Lower lobe of right lung (tissue), 2 donors: Measurements from ENCODE around the gene HYAL3. TPM values are rescaled to one million over a fixed set of nuclear protein-coding genes. Genes with fewer than 3 reads are reported as not detected.

Source experiments
- ATAC-seq, 2 donors: fragments of 200-7000 bp; cut with Tn5 transposase; one replicate each; pipeline ENCODE4 v1.9.1; 2020 to 2022; ENCODE audit warnings: mild to moderate bottlenecking in 2 of 2, moderate library complexity in 2 of 2
- DNase-seq: peaks from one replicate; pipeline ENCODE4 v3.0.0-alpha.2; 2020
- H3K27ac ChIP-seq: fragments of 200-600 bp; one replicate; pipeline ENCODE4 v1.8.0; 2022
- H3K27me3 ChIP-seq: fragments of 200-600 bp; one replicate; pipeline ENCODE4 v1.8.0; 2022; ENCODE audit warnings: low read depth
- H3K36me3 ChIP-seq: fragments of 200-600 bp; one replicate; pipeline ENCODE4 v1.8.0; 2022; ENCODE audit warnings: mild to moderate bottlenecking
- H3K4me1 ChIP-seq: fragments of 200-600 bp; one replicate; pipeline ENCODE4 v1.8.0; 2022
- H3K4me3 ChIP-seq: fragments of 200-600 bp; one replicate; pipeline ENCODE4 v1.8.0; 2022; ENCODE audit warnings: mild to moderate bottlenecking
- H3K9me3 ChIP-seq: fragments of 200-600 bp; one replicate; pipeline ENCODE4 v1.8.0; 2022
- CTCF ChIP-seq: fragments of 200-600 bp; IDR thresholded peaks from one replicate; pipeline ENCODE4 v1.8.0; 2022; ENCODE audit warnings: antibody characterized with exemption, mild to moderate bottlenecking
- intact Hi-C: fragments of 100-400 bp; cut with DNase I; formaldehyde crosslinking; loops from one replicate; pipeline ENCODE4 v1.11.0; 2022
- total RNA-seq: library from RNA; stranded (reverse); fragmentation: NEBNext Ultra II Directional; extraction: Animal tissue kit (Norgen Biotek cat#: 25700); gene quantifications from one replicate; pipeline ENCODE4 v1.2.1, GENCODE V29; 2021
- donor health status: DM: no; HTN: yes; CAD: no; lungs with severe emphysema.

Gene HYAL3
- total RNA-seq, 1 donor from 2014 or later: 4.0 TPM

DNA sequence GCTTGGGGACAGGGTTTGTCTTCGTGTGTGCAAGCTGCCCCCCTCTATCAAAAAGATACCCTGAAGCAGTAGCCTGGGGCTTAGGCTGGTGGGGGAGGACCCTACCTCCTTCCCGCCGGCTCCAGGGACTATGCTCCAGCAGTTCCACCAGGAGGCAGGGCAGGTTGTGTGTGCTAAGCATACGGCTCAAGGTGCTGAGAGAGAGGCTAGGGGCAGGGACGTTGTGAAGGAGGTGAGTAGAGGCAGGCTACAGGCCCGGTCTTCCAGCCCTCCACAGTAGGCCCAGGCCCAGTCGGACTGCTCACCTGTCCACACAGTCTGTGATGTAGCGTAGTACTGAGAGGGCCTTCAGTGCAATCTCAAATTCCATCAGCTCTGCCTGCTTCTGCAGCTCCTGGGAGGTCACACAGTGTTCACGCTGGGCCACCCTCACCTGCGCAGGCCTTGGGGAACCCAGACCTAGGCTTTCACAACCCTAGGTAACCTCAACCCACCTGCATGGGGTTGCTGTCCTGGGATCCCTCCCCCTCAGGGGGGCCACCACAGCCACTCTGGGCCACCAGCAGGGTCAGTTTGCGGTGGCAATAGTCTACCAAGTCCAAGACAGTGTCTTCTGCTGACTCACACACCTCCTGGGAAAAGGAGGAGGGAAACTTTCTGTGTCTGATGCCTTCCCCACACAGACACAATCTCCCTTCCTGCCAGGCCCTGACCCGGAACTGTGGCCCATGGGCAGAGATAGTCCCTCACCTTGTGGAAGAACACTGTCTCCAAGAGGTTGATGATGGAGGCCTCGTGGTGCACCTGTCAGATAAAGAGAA is 43.8 kb upstream of the HYAL3 start:
- peaks cover 7% of the 10 kb centered on the region for H3K36me3 ChIP-seq
- H3K4me1 ChIP-seq: peaks cover 60% of the 10 kb centered on the region
- no peaks in the 10 kb centered on the region for H3K9me3 ChIP-seq
- intact Hi-C loops: no loop called here
- TF ChIP-seq CTCF: no peak
- no peak for ATAC-seq
- DNase-seq: no peak
- no peaks in the 10 kb centered on the region for H3K27me3 ChIP-seq
- no peak overlapping the region for H3K27ac ChIP-seq
- no peak overlapping the region for H3K4me3 ChIP-seq

GRCh38 chr3:50341996-50342650 is 42.9 kb upstream of the HYAL3 start:
- Histone ChIP-seq H3K4me3 (peak overlapping the region; percentile 84), H3K27ac (peak overlapping the region; percentile 98), H3K9me3 (no peaks in the 10 kb centered on the region), H3K27me3 (no peaks in the 10 kb centered on the region), H3K4me1 (peaks cover 63% of the 10 kb centered on the region), H3K36me3 (no peaks in the 10 kb centered on the region)
- no peak for TF ChIP-seq CTCF
- intact Hi-C loops: no loop called here
- no peak for DNase-seq
- no peak for ATAC-seq

GRCh38 chr3:50341537-50341936 is 42.3 kb upstream of the HYAL3 start:
- no peak for TF ChIP-seq CTCF
- Histone ChIP-seq H3K36me3 (no peaks in the 10 kb centered on the region), H3K4me3 (peak overlapping the region; percentile 84), H3K9me3 (no peaks in the 10 kb centered on the region), H3K27me3 (no peaks in the 10 kb centered on the region), H3K4me1 (peaks cover 60% of the 10 kb centered on the region), H3K27ac (peak overlapping the region; percentile 98)
- ATAC-seq (no peak), DNase-seq (peak; percentile 58)
- intact Hi-C loops: no loop called here

DNA sequence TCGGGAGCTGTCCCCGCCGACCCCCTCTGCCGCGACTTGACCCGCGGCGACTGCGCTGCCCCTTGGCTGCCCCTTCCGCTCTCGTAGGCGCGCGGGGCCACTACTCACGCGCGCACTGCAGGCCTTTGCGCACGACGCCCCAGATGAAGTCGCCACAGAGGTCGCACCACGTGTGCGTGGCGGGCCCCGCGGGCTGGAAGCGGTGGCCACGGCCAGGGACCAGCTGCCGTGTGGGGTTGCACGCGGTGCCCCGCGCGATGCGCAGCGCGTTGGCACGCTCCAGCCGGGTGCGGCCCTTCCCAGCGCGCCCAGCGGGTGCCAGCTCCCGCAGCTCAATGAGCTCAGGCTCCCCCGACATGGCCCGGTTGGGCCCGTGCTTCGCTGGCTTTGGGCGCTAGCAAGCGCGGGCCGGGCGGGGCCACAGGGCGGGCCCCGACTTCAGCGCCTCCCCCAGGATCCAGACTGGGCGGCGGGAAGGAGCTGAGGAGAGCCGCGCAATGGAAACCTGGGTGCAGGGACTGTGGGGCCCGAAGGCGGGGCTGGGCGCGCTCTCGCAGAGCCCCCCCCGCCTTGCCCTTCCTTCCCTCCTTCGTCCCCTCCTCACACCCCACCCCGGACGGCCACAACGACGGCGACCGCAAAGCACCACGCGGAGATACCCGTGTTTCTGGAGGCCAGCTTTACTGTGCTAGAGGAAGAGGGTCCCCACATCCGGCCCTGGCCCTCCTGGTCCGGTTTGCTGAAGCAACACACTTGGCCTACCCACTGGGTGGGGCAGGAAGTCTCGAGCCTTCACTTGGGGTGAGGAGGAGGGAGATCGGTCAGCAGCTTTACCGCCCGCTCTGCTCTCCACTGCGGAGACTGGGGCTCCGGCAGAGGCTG is 41.5 kb upstream of the HYAL3 start, which contains the start of gene RASSF1:
TSS of gene RASSF1 (minus strand) at position 389 of the 882 bp plus-strand sequence. CDS start at position 358, 31 bp downstream.
- H3K9me3 ChIP-seq: no peaks in the 10 kb centered on the region
- intact Hi-C loops: no loop called here
- no peak for TF ChIP-seq CTCF
- peak within 1 kb of the TSS; percentile 84 for H3K4me3 ChIP-seq
- ATAC-seq (peak; percentile 58 to 61), DNase-seq (peak; percentile 89)
- no peaks in the 10 kb centered on the region for H3K36me3 ChIP-seq
- H3K27ac ChIP-seq: peak within 1 kb of the TSS; percentile 98
- H3K4me1 ChIP-seq: peaks cover 60% of the 10 kb centered on the region
- H3K27me3 ChIP-seq: no peaks in the 10 kb centered on the region

DNA sequence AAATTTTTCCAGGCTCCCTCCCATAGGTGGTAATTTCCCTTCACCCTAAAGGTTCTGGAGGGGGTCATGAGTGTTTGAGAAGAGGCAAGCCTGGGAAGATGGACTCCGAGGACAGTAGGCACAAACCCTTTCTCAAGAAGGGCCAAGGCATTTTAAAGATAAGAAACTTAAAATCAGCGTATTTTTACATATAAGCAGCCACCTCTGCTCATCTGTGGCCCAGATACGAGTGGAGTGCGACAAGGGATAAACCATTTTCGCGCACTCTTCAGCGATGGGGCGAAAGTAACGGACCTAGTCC is 40.9 kb upstream of the HYAL3 start:
- ATAC-seq (no peak), DNase-seq (no peak)
- no peak for TF ChIP-seq CTCF
- intact Hi-C loops: no loop called here
- peak overlapping the region; percentile 84 for H3K4me3 ChIP-seq
- H3K4me1 ChIP-seq: peaks cover 60% of the 10 kb centered on the region
- H3K27me3 ChIP-seq: no peaks in the 10 kb centered on the region
- peak overlapping the region; percentile 98 for H3K27ac ChIP-seq
- H3K9me3 ChIP-seq: no peaks in the 10 kb centered on the region
- no peaks in the 10 kb centered on the region for H3K36me3 ChIP-seq
